Fibroblast of skin of back (primary cell): ENCODE results near the gene PATE2. TPM values are rescaled to one million over a fixed set of nuclear protein-coding genes. Genes with fewer than 3 reads are reported as not detected.

Experiments
- DNase-seq: peaks from one replicate; pipeline ENCODE4 v3.0.0-alpha.2; 2013
- polyA plus RNA-seq, 2 experiments: library from polyadenylated mRNA; unstranded; fragments of 120-200 nt; gene quantifications; one replicate each; pipeline ENCODE4 v1.2.1, GENCODE V29; 2013; ENCODE audit not compliant: insufficient read length in 2 of 2

Gene PATE2
- not detected for polyA plus RNA-seq (2013, experiment 1 of 2; ENCODE audit: insufficient read length)
- not detected for polyA plus RNA-seq (2013, experiment 2 of 2; ENCODE audit: insufficient read length)

GRCh38 chr11:125778728-125779127 is at the start of gene PATE2:
PATE2 (minus strand) TSS chr11:125778828; CDS start chr11:125778773, 55 bp downstream.
- no peak for DNase-seq

GRCh38 chr11:125807909-125808308 is 29.3 kb upstream of the PATE2 start:
- DNase-seq: peak; percentile 10

GRCh38 chr11:125802387-125802786 is 23.8 kb upstream of the PATE2 start:
- no peak for DNase-seq

GRCh38 chr11:125799808-125800207 is 21.2 kb upstream of the PATE2 start:
- DNase-seq: no peak

GRCh38 chr11:125797641-125798040 is 19.0 kb upstream of the PATE2 start:
- no peak for DNase-seq

GRCh38 chr11:125790825-125791224 is 12.2 kb upstream of the PATE2 start:
- no peak for DNase-seq

- DNase-seq: no peak
Measured at GRCh38 chr11:125787827-125788226, 9.2 kb upstream of the PATE2 start, which contains the start of gene PATE3. PATE3 (plus strand) TSS chr11:125788127; CDS start chr11:125788152, 25 bp downstream.

GRCh38 chr11:125784678-125785077 is 6.0 kb upstream of the PATE2 start:
- no peak for DNase-seq

GRCh38 chr11:125777309-125777708 is 1.3 kb downstream of the PATE2 start:
- peak; percentile 9 for DNase-seq

- peak; percentile 3 for DNase-seq
Measured at GRCh38 chr11:125773516-125773915, 5.1 kb downstream of the PATE2 start.

GRCh38 chr11:125772834-125773505 is 5.7 kb downstream of the PATE2 start:
- peak; percentile 49 for DNase-seq

- no peak for DNase-seq
Measured at GRCh38 chr11:125770583-125770982, 8.0 kb downstream of the PATE2 start.

- DNase-seq: no peak
Measured at GRCh38 chr11:125768336-125769046, 10.1 kb downstream of the PATE2 start.

- no peak for DNase-seq
Measured at GRCh38 chr11:125766251-125766650, 12.4 kb downstream of the PATE2 start.

GRCh38 chr11:125763483-125763882 is 15.1 kb downstream of the PATE2 start:
- no peak for DNase-seq

GRCh38 chr11:125762445-125762844 is 16.2 kb downstream of the PATE2 start:
- no peak for DNase-seq

- DNase-seq: no peak
Measured at GRCh38 chr11:125756050-125756449, 22.6 kb downstream of the PATE2 start.

GRCh38 chr11:125750629-125751028 is 28.0 kb downstream of the PATE2 start:
- DNase-seq: no peak

GRCh38 chr11:125745979-125746378 is 32.6 kb downstream of the PATE2 start, which contains the start of gene PATE1:
PATE1 (plus strand) TSS chr11:125746279; CDS start chr11:125746305, 26 bp downstream.
- DNase-seq: no peak

GRCh38 chr11:125743681-125744080 is 34.9 kb downstream of the PATE2 start:
- DNase-seq: no peak

GRCh38 chr11:125740617-125741016 is 38.0 kb downstream of the PATE2 start:
- no peak for DNase-seq

- DNase-seq: no peak
Measured at GRCh38 chr11:125728969-125729368, 49.7 kb downstream of the PATE2 start.
